Lower leg skin (tissue), 4 donors: ENCODE measurements around the gene DDX54. TPM values are rescaled to one million over a fixed set of nuclear protein-coding genes. Genes with fewer than 3 reads are reported as not detected.
A peak's percentile ranks its signal among the peaks of the same experiment; 100 is the strongest.

ENCODE experiments used
- DNase-seq, 2 donors: peaks; one replicate each; pipeline ENCODE4 v3.0.0-alpha.2; 2019; ENCODE audit warnings: low spot score in 2 of 2
- H3K4me3 ChIP-seq: fragments of 200-600 bp; sonication (generic); 2 replicates; pipeline ENCODE4 v1.5.1; 2017; ENCODE audit warnings: mild to moderate bottlenecking, low read depth; ENCODE audit not compliant: poor library complexity, severe bottlenecking
- CTCF ChIP-seq, 3 donors: fragments of 450-650 bp; IDR thresholded peaks; one replicate each; pipeline ENCODE4 v1.5.1; 2016; ENCODE audit warnings: antibody characterized with exemption in 3 of 3, mild to moderate bottlenecking in 3 of 3, moderate library complexity in 2 of 3
- POLR2A ChIP-seq, 2 donors: fragments of 450-650 bp; IDR thresholded peaks; one replicate each; pipeline ENCODE4 v1.6.1; 2016 to 2017; ENCODE audit warnings: antibody characterized with exemption in 2 of 2, mild to moderate bottlenecking in 1 of 2, moderate library complexity in 1 of 2
- WGBS, 2 donors: methylation state at CpG; one replicate each; pipeline ENCODE4 v1.1.5; 2018; 5-methylcytosine and 5-hydroxymethylcytosine counted together
- intact Hi-C: fragments of 100-400 bp; cut with DNase I; formaldehyde crosslinking; loops from one replicate; pipeline ENCODE4 v1.15.0; 2023; ENCODE audit warnings: low total_unique reads
- total RNA-seq, 4 donors: library from RNA; depleted of rRNA; stranded (reverse); fragments of >200 nt; gene quantifications; one replicate each; pipeline ENCODE4 v1.1.0, GENCODE V29; 2016

Gene DDX54
- total RNA-seq, 4 donors from 2014 or later, result 48.6 to 106 (median 77.3) TPM

- intact Hi-C loops, result no loop called here
- WGBS, 2 donors, result 72 to 73% methylated on average over 12 of the region's 12 CpGs
- no peak overlapping the region for H3K4me3 ChIP-seq
- DNase-seq, result no peak
- TF ChIP-seq CTCF (IDR thresholded peaks at IDR 0.05) (no peak), POLR2A (IDR thresholded peaks at IDR 0.05) (no peak)
Observed at GRCh38 chr12:113155060-113155459, 30.2 kb downstream of the DDX54 start.

GRCh38 chr12:113154351-113154973, 30.8 kb downstream of the DDX54 start:
- no peak for DNase-seq
- TF ChIP-seq POLR2A (IDR thresholded peaks at IDR 0.05) (no peak), CTCF (IDR thresholded peaks at IDR 0.05) (no peak)
- intact Hi-C loops, result no loop called here
- no peak overlapping the region for H3K4me3 ChIP-seq
- WGBS, 2 donors, result 8 to 9% methylated on average over 30 to 32 of the region's 51 CpGs

GRCh38 chr12:113152835-113153814, 32.2 kb downstream of the DDX54 start:
- WGBS, 2 donors, result 8 to 14% methylated on average over 34 to 70 of the region's 70 CpGs

GRCh38 chr12:113152196-113152834, 33.0 kb downstream of the DDX54 start:
- no peak for DNase-seq
- no peak overlapping the region for H3K4me3 ChIP-seq
- intact Hi-C loops, result no loop called here
- 15 to 20% methylated on average over 9 of the region's 9 CpGs for WGBS, 2 donors
- TF ChIP-seq CTCF (IDR thresholded peaks at IDR 0.05), result no peak
- no peak for TF ChIP-seq POLR2A (IDR thresholded peaks at IDR 0.05)

More at GRCh38 chr12:113152835-113153814, 32.2 kb downstream of the DDX54 start:
- TF ChIP-seq POLR2A (IDR thresholded peaks at IDR 0.05) (no peak), CTCF (IDR thresholded peaks at IDR 0.05) (no peak)
- no peak overlapping the region for H3K4me3 ChIP-seq
- intact Hi-C loops, result no loop called here
- DNase-seq, result peak in 1 of 2 donors; percentile 32

GRCh38 chr12:113151655-113152054, 33.6 kb downstream of the DDX54 start:
- H3K4me3 ChIP-seq, result no peak overlapping the region
- intact Hi-C loops, result no loop called here
- WGBS, 2 donors, result 90 to 91% methylated on average over 3 of the region's 3 CpGs
- DNase-seq, result no peak
- TF ChIP-seq CTCF (IDR thresholded peaks at IDR 0.05) (no peak), POLR2A (IDR thresholded peaks at IDR 0.05) (no peak)
